IMR-90 (cell line): ENCODE data around the gene IWS1. TPM values are rescaled to one million over a fixed set of nuclear protein-coding genes. Genes with fewer than 3 reads are reported as not detected.

Source experiments
- ATAC-seq: fragments of 200-7000 bp; cut with Tn5 transposase; 2 replicates; pipeline ENCODE4 v1.9.1; 2020; ENCODE audit warnings: low read depth, mild to moderate bottlenecking, moderate library complexity
- BruUV-seq: library from RNA; stranded (reverse); fragments of 400-500 nt; replicated peaks from 2 replicates; lab custom pipeline; 2021; lab: Mats Ljungman, UMichigan
- CTCF ChIA-PET: fragments of 300-600 bp; formaldehyde crosslinking; extraction: SDS; loops from one replicate; lab custom pipeline; 2021; ENCODE audit warnings: antibody characterized with exemption; lab: Yijun Ruan, JAX
- POLR2A ChIA-PET: fragments of 300-600 bp; sonication (Branson Sonifier 250); formaldehyde crosslinking; loops from one replicate; lab custom pipeline; 2022; ENCODE audit warnings: antibody characterized with exemption; ENCODE audit not compliant: unreplicated experiment; lab: Charles Lee
- DNase-seq: peaks from one replicate; pipeline ENCODE4 v3.0.0; 2013
- H2AFZ ChIP-seq: replicated peaks from 2 replicates; pipeline ENCODE3; 2013; ENCODE audit warnings: low read length, mild to moderate bottlenecking; ENCODE audit not compliant: poor library complexity
- H2AK5ac ChIP-seq: 2 replicates; pipeline ENCODE4 v1.6.1; 2013; ENCODE audit warnings: low read depth, low read length, inconsistent platforms
- H2AK9ac ChIP-seq: replicated peaks from 2 replicates; pipeline ENCODE3; 2013; ENCODE audit warnings: mild to moderate bottlenecking, low read depth, low read length, moderate library complexity; ENCODE audit not compliant: poor library complexity
- H2BK120ac ChIP-seq: 2 replicates; pipeline ENCODE4 v1.6.1; 2013; ENCODE audit warnings: low read depth, low read length, inconsistent platforms
- H2BK15ac ChIP-seq: 3 replicates; pipeline ENCODE4 v1.6.1; 2013; ENCODE audit warnings: low read depth, low read length, inconsistent platforms
- H2BK20ac ChIP-seq: 2 replicates; pipeline ENCODE4 v1.6.1; 2013; ENCODE audit warnings: low read depth, mild to moderate bottlenecking, inconsistent platforms, low read length, moderate library complexity
- H2BK5ac ChIP-seq: 2 replicates; pipeline ENCODE4 v1.6.1; 2013; ENCODE audit warnings: mild to moderate bottlenecking, low read depth, low read length, inconsistent platforms; ENCODE audit not compliant: poor library complexity, severe bottlenecking
- H3K14ac ChIP-seq: replicated peaks from 2 replicates; pipeline ENCODE4 v1.6.1; 2013; ENCODE audit warnings: low read depth, low read length, inconsistent platforms
- H3K18ac ChIP-seq: 2 replicates; pipeline ENCODE4 v1.6.1; 2013; ENCODE audit warnings: low read depth, low read length, control low read depth
- H3K23ac ChIP-seq: 2 replicates; pipeline ENCODE4 v1.6.1; 2013; ENCODE audit warnings: low read depth, low read length, inconsistent platforms
- H3K27ac ChIP-seq: 2 replicates; pipeline ENCODE4 v1.5.1; 2013; ENCODE audit warnings: mild to moderate bottlenecking, control low read depth, low read length; ENCODE audit not compliant: insufficient read depth
- H3K27me3 ChIP-seq: 2 replicates; pipeline ENCODE4 v1.6.1; 2013; ENCODE audit warnings: low read length; ENCODE audit not compliant: control insufficient read depth, insufficient read depth
- H3K36me3 ChIP-seq: 2 replicates; pipeline ENCODE4 v1.6.1; 2013; ENCODE audit warnings: low read length, mixed read lengths; ENCODE audit not compliant: control insufficient read depth, insufficient read depth
- H3K4ac ChIP-seq: 2 replicates; pipeline ENCODE4 v1.6.1; 2013; ENCODE audit warnings: low read depth, low read length, inconsistent platforms
- H3K4me1 ChIP-seq: 2 replicates; pipeline ENCODE4 v1.6.1; 2013; ENCODE audit warnings: low read length, mixed read lengths; ENCODE audit not compliant: control insufficient read depth, insufficient read depth
- H3K4me2 ChIP-seq: 2 replicates; pipeline ENCODE4 v1.6.1; 2013; ENCODE audit warnings: low read depth, mild to moderate bottlenecking, control low read depth, low read length, moderate library complexity
- H3K4me3 ChIP-seq: 2 replicates; pipeline ENCODE4 v1.5.1; 2013; ENCODE audit warnings: low read depth, mild to moderate bottlenecking, control low read depth, low read length, moderate library complexity; ENCODE audit not compliant: insufficient read depth
- H3K56ac ChIP-seq: 2 replicates; pipeline ENCODE4 v1.6.1; 2013; ENCODE audit warnings: low read length, inconsistent platforms; ENCODE audit not compliant: insufficient read depth; ENCODE audit errors: extremely low read depth
- H3K79me1 ChIP-seq, 2 experiments: 2 replicates each; pipeline ENCODE4 v1.6.1; 2013; ENCODE audit warnings: low read length in 2 of 2, inconsistent platforms in 1 of 2, low read depth in 1 of 2
- H3K9ac ChIP-seq: 2 replicates; pipeline ENCODE4 v1.6.1; 2013; ENCODE audit warnings: low read depth, low read length, control low read depth
- H3K9me1 ChIP-seq: 2 replicates; pipeline ENCODE4 v1.6.1; 2013; ENCODE audit warnings: low read length, inconsistent platforms; ENCODE audit not compliant: insufficient read depth
- H3K9me3 ChIP-seq: 2 replicates; pipeline ENCODE4 v1.6.1; 2013; ENCODE audit warnings: low read length; ENCODE audit not compliant: control insufficient read depth, insufficient read depth
- H4K20me1 ChIP-seq: 2 replicates; pipeline ENCODE4 v1.6.1; 2013; ENCODE audit warnings: low read length, inconsistent platforms; ENCODE audit not compliant: insufficient read depth
- H4K5ac ChIP-seq: 2 replicates; pipeline ENCODE4 v1.6.1; 2013; ENCODE audit warnings: mild to moderate bottlenecking, low read depth, low read length, control low read depth
- H4K8ac ChIP-seq, 2 experiments: 2 replicates each; pipeline ENCODE4 v1.6.1; 2013; ENCODE audit warnings: low read depth in 2 of 2, low read length in 2 of 2, control low read depth in 1 of 2, inconsistent platforms in 1 of 2
- H4K91ac ChIP-seq: 2 replicates; pipeline ENCODE4 v1.6.1; 2013; ENCODE audit warnings: low read depth, low read length, inconsistent platforms; ENCODE audit not compliant: insufficient read depth
- CHD1 ChIP-seq: IDR thresholded peaks from 2 replicates; pipeline ENCODE4 v1.6.1; 2012; ENCODE audit warnings: low read depth, low read length, improper control_type of control experiment
- POLR2A ChIP-seq: IDR thresholded peaks from 2 replicates; pipeline ENCODE4 v1.6.1; 2012; ENCODE audit warnings: mild to moderate bottlenecking, low read depth, low read length
- RAD21 ChIP-seq: IDR thresholded peaks from 2 replicates; pipeline ENCODE4 v1.6.1; 2012; ENCODE audit warnings: low read length, improper control_type of control experiment
- RCOR1 ChIP-seq: IDR thresholded peaks from 2 replicates; pipeline ENCODE4 v1.6.1; 2012; ENCODE audit warnings: mild to moderate bottlenecking, low read length, improper control_type of control experiment; ENCODE audit not compliant: insufficient replicate concordance
- RFX5 ChIP-seq: IDR thresholded peaks from 2 replicates; pipeline ENCODE4 v1.8.0; 2012; ENCODE audit warnings: low read depth, mild to moderate bottlenecking, low read length, moderate library complexity
- SMC3 ChIP-seq: fragments of 150-350 bp; IDR thresholded peaks from 2 replicates; pipeline ENCODE4 v1.6.1; 2016; ENCODE audit warnings: low read depth, mild to moderate bottlenecking, antibody characterized with exemption, low read length, moderate library complexity
- WGBS, 2 experiments: methylation state at CpG; one replicate each; pipeline versions ENCODE4 v1.1.5 to v1.1.7; 2013; ENCODE audit warnings: missing lambda C conversion rate in 2 of 2; ENCODE audit not compliant: insufficient read length in 1 of 2; ENCODE audit errors: extremely low coverage in 2 of 2; 5-methylcytosine and 5-hydroxymethylcytosine counted together
- dilution Hi-C: fragments of 300-500 bp; cut with HindIII; formaldehyde crosslinking; loops from one replicate; pipeline ENCODE4 v1.14.3; 2018; ENCODE audit warnings: low sequenced_read_pairs; ENCODE audit not compliant: unreplicated experiment
- in situ Hi-C: fragments of 300-500 bp; cut with MboI; formaldehyde crosslinking; loops from 3 replicates; pipeline ENCODE4 v1.14.3; 2019; ENCODE audit warnings: low sequenced_read_pairs, inconsistent platforms, mixed read lengths
- intact Hi-C: fragments of 100-400 bp; cut with micrococcal nuclease; formaldehyde crosslinking; loops from 2 replicates; pipeline ENCODE4 v1.10.0; 2022
- polyA plus RNA-seq, 3 experiments: library from polyadenylated mRNA; depleted of rRNA; stranded (reverse); fragments of >200 nt; gene quantifications; 2 replicates each; pipeline ENCODE4 v1.2.3, GENCODE V29; 2012; ENCODE audit warnings: low replicate concordance in 1 of 3
- total RNA-seq: library from RNA; depleted of rRNA; stranded (reverse); fragments of >200 nt; gene quantifications from 2 replicates; pipeline ENCODE4 v1.2.3, GENCODE V29; 2012
- TF ChIP-seq, protein P1 (sequence below): fragments of 150-350 bp; IDR thresholded peaks from 2 replicates; pipeline ENCODE4 v1.6.1; 2016; ENCODE audit warnings: low read depth, mild to moderate bottlenecking, low read length, moderate library complexity, borderline replicate concordance
- TF ChIP-seq, protein P2 (sequence below): fragments of 150-350 bp; IDR thresholded peaks from 2 replicates; pipeline ENCODE4 v1.6.1; 2017; ENCODE audit warnings: mild to moderate bottlenecking, antibody characterized with exemption, low read length, low read depth

Gene IWS1
- total and polyA plus RNA-seq, 2 of the 4 experiments (the other 2 are of a cell fraction), result 31.5 to 52.5 TPM

DNA sequence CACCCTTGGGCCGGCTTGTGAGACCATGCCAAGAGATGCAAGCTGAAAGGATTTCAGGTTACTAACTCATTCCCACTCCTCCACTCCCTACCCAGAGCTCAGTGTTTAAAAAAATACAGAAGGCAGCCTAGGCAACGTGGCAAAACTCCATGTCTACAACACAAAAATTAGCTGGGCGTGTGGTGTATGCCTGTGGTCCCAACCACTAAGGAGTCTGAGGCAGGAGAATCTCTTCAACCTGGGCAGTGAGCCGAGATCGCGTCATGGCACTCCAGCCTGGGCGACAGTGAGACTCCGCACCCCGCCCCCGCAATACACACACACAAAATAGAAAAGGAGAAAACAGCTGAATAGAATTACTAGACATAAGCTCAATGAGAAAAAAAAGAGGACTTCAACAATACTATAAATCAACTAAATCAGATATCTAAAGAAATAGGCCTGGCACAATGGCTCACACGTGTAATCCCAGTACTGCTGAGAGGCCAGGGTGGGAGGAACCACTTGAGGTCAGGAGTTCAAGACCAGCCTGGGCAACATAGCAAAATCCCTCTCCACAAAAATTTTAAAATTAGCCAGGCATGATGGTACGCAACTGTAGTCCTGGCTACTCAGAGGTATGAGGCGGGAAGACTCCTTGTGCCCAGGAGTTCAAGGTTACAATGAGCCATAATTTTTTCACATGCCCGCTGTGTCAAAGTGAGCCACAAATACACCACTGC lies 10.1 kb downstream of the IWS1 start:
- no peak overlapping the region for H3K27ac ChIP-seq
- peaks cover 12% of the 10 kb centered on the region for H3K9me1 ChIP-seq
- no peaks in the 10 kb centered on the region for H3K9me3 ChIP-seq
- in situ Hi-C loops, result no loop called here
- no peak overlapping the region for H3K4me2 ChIP-seq
- no peak overlapping the region for H2BK20ac ChIP-seq
- ATAC-seq, result no peak
- no peak overlapping the region for H3K23ac ChIP-seq
- H3K56ac ChIP-seq, result no peak overlapping the region
- H3K79me1 ChIP-seq, result peaks cover 35 to 60% of the 10 kb centered on the region in 2 experiments
- H2BK120ac ChIP-seq, result no peak overlapping the region
- H2BK15ac ChIP-seq, result no peak overlapping the region
- peaks cover 2% of the 10 kb centered on the region for H3K4me1 ChIP-seq
- dilution Hi-C loops, result no loop called here
- DNase-seq, result peak; percentile 27
- H4K5ac ChIP-seq, result no peak overlapping the region
- H2BK5ac ChIP-seq, result no peak overlapping the region
- no peak overlapping the region for H2AK9ac ChIP-seq
- no peak overlapping the region for H2AFZ ChIP-seq
- peaks cover 46% of the 10 kb centered on the region for H4K20me1 ChIP-seq
- H3K36me3 ChIP-seq, result peaks cover 18% of the 10 kb centered on the region
- H3K14ac ChIP-seq, result peak overlapping the region; percentile 41; the same call in 1 of the 2 replicates
- H3K4me3 ChIP-seq, result no peak overlapping the region
- TF ChIP-seq SMC3 (no peak), CHD1 (no peak), POLR2A (no peak), RCOR1 (no peak), RFX5 (no peak), RAD21 (no peak)
- TF ChIP-seq, protein P1, sequence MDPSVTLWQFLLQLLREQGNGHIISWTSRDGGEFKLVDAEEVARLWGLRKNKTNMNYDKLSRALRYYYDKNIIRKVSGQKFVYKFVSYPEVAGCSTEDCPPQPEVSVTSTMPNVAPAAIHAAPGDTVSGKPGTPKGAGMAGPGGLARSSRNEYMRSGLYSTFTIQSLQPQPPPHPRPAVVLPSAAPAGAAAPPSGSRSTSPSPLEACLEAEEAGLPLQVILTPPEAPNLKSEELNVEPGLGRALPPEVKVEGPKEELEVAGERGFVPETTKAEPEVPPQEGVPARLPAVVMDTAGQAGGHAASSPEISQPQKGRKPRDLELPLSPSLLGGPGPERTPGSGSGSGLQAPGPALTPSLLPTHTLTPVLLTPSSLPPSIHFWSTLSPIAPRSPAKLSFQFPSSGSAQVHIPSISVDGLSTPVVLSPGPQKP, result no peak
- TF ChIP-seq, protein P2, sequence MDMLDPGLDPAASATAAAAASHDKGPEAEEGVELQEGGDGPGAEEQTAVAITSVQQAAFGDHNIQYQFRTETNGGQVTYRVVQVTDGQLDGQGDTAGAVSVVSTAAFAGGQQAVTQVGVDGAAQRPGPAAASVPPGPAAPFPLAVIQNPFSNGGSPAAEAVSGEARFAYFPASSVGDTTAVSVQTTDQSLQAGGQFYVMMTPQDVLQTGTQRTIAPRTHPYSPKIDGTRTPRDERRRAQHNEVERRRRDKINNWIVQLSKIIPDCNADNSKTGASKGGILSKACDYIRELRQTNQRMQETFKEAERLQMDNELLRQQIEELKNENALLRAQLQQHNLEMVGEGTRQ, result no peak
- no peak overlapping the region for H4K8ac ChIP-seq
- H4K91ac ChIP-seq, result no peak overlapping the region
- no peak overlapping the region for H2AK5ac ChIP-seq
- H3K4ac ChIP-seq, result no peak overlapping the region
- H3K18ac ChIP-seq, result no peak overlapping the region
- no peaks in the 10 kb centered on the region for H3K27me3 ChIP-seq
- CTCF ChIA-PET, result no interaction called here
- intact Hi-C loops, result no loop called here
- 93% methylated on average over 5 of the region's 14 CpGs; no CpG with 5 or more reads in 1 of the 2 experiments for WGBS, 2 experiments
- H3K9ac ChIP-seq, result no peak overlapping the region
- POLR2A ChIA-PET, result interaction anchor here (0.9 kb wide), 1 partner anchor 10 kb away, joined by 3 read pairs; the partner anchor contains the start of gene IWS1
- BruUV-seq, result no TSS peak
